HCT116 (cell line): ENCODE measurements around the gene SLC16A10.

Experiments
- ELF1 ChIP-seq: IDR thresholded peaks from 2 replicates; pipeline ENCODE4 v1.6.1; 2012; ENCODE audit warnings: low read depth, borderline replicate concordance
- EZH2 ChIP-seq: fragments of 200-600 bp; sonication (generic); IDR thresholded peaks from 2 replicates; pipeline ENCODE4 v1.6.1; 2017; ENCODE audit warnings: antibody characterized with exemption, mixed run types
- JUND ChIP-seq: IDR thresholded peaks from 2 replicates; pipeline ENCODE4 v1.6.1; 2012
- POLR2A ChIP-seq: IDR thresholded peaks from 2 replicates; pipeline ENCODE4 v1.7.0; 2011; ENCODE audit warnings: borderline replicate concordance; ENCODE audit not compliant: insufficient read depth, insufficient read length; ENCODE audit errors: extremely low read depth
- POLR2AphosphoS5 ChIP-seq: IDR thresholded peaks from 2 replicates; pipeline ENCODE4 v1.6.1; 2011; ENCODE audit warnings: mild to moderate bottlenecking, low read depth, low read length, moderate library complexity
- RAD21 ChIP-seq: IDR thresholded peaks from 2 replicates; pipeline ENCODE4 v1.6.1; 2012; ENCODE audit warnings: low read depth, mild to moderate bottlenecking
- ZFX ChIP-seq: fragments of 450-650 bp; IDR thresholded peaks from 2 replicates; pipeline ENCODE4 v1.6.1; 2017
- TF ChIP-seq, protein P1 (sequence below), 3 experiments: fragments of 200-600 bp in 1 of 3; sonication (generic) in 1 of 3; IDR thresholded peaks in 2 of 3; conservative IDR thresholded peaks in 1 of 3; 2 replicates each; pipeline ENCODE4 v1.5.1; 2012 to 2017; ENCODE audit warnings: low read depth in 2 of 3, low read length in 2 of 3, antibody characterized with exemption in 1 of 3, borderline replicate concordance in 1 of 3, control low read depth in 1 of 3, mild to moderate bottlenecking in 1 of 3, mixed read lengths in 1 of 3, mixed run types in 1 of 3, moderate library complexity in 1 of 3; ENCODE audit not compliant: insufficient read depth in 1 of 3

DNA sequence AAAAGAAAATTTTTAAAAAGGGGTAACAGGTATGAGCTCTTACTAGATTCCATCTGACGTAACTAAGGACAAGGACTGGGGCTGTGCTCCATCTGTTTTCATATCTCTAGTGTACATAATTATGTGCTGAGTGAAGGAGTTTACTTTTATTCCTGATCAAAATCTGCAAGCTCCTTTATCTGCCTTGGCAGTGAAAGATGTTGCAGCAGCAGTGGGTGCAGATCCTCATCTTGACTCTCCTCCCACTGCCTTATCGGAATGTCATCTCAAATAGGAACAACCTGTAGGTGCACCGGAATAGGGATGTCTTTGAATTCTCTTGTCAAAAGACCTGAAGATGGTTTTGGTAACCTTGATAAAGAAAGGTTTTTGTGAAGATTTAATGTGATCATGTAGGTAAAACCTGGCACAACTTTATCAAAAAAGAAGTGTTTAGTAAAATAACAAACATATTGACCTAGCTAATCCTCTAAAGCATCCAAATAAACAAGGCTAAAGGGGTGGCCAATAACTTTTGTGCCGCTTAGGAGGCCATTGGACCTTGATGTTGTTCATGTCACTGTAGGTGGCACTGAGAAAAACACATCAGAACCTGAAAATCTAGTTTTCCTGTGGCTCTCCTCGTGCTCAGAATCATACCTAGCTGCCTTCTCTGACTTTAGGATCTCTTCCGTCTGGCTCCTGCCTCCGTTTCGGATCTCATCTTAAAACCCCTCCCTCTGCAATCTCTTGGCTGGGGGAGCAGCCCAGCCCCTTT is 19.0 kb upstream of the SLC16A10 start:
- TF ChIP-seq, protein P1, sequence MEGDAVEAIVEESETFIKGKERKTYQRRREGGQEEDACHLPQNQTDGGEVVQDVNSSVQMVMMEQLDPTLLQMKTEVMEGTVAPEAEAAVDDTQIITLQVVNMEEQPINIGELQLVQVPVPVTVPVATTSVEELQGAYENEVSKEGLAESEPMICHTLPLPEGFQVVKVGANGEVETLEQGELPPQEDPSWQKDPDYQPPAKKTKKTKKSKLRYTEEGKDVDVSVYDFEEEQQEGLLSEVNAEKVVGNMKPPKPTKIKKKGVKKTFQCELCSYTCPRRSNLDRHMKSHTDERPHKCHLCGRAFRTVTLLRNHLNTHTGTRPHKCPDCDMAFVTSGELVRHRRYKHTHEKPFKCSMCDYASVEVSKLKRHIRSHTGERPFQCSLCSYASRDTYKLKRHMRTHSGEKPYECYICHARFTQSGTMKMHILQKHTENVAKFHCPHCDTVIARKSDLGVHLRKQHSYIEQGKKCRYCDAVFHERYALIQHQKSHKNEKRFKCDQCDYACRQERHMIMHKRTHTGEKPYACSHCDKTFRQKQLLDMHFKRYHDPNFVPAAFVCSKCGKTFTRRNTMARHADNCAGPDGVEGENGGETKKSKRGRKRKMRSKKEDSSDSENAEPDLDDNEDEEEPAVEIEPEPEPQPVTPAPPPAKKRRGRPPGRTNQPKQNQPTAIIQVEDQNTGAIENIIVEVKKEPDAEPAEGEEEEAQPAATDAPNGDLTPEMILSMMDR (IDR thresholded peaks at IDR 0.05 in 2 of 3, conservative IDR thresholded peaks at IDR 0.05 in 1 of 3; ENCODE audit: borderline replicate concordance in 1 of 3, insufficient read depth in 1 of 3, low read depth in 2 of 3, low read length in 2 of 3), result no peak
- TF ChIP-seq ZFX, result no peak
- TF ChIP-seq EZH2, result no peak
- TF ChIP-seq RAD21, result no peak
- no peak for TF ChIP-seq POLR2AphosphoS5
- no peak for TF ChIP-seq POLR2A
- TF ChIP-seq JUND, result no peak
- no peak for TF ChIP-seq ELF1
